ENCODE data around the gene TSPAN10. TPM values are rescaled to one million over a fixed set of nuclear protein-coding genes. Genes with fewer than 3 reads are reported as not detected.

TSPAN10 gene
- total and polyA plus RNA-seq, 2 of the 4 experiments (the other 2 are of a cell fraction): 1.4 to 4.5 TPM

- TF ChIP-seq BHLHE40 (IDR thresholded peaks at IDR 0.05; ENCODE audit: low read depth, low read length): no peak
- TF ChIP-seq, protein P1, sequence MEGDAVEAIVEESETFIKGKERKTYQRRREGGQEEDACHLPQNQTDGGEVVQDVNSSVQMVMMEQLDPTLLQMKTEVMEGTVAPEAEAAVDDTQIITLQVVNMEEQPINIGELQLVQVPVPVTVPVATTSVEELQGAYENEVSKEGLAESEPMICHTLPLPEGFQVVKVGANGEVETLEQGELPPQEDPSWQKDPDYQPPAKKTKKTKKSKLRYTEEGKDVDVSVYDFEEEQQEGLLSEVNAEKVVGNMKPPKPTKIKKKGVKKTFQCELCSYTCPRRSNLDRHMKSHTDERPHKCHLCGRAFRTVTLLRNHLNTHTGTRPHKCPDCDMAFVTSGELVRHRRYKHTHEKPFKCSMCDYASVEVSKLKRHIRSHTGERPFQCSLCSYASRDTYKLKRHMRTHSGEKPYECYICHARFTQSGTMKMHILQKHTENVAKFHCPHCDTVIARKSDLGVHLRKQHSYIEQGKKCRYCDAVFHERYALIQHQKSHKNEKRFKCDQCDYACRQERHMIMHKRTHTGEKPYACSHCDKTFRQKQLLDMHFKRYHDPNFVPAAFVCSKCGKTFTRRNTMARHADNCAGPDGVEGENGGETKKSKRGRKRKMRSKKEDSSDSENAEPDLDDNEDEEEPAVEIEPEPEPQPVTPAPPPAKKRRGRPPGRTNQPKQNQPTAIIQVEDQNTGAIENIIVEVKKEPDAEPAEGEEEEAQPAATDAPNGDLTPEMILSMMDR (conservative IDR thresholded peaks at IDR 0.05; ENCODE audit: low read depth, low read length): no peak
- TF ChIP-seq NFE2L2 (IDR thresholded peaks at IDR 0.05; ENCODE audit: low read depth, low read length): no peak
- TF ChIP-seq RFX5 (IDR thresholded peaks at IDR 0.05; ENCODE audit: low read depth, low read length): no peak
- TF ChIP-seq CHD1 (IDR thresholded peaks at IDR 0.05; ENCODE audit: low read depth, low read length): no peak
- no peak for TF ChIP-seq MAZ (IDR thresholded peaks at IDR 0.05; ENCODE audit: borderline replicate concordance, low read depth, low read length)
- TF ChIP-seq SMC3 (IDR thresholded peaks at IDR 0.05; ENCODE audit: low read depth, low read length): no peak
- 95% methylated on average over 11 of the region's 35 CpGs; no CpG with 5 or more reads in 1 of the 2 experiments for WGBS, 2 experiments (ENCODE audit: extremely low coverage in 2 of 2, insufficient read length in 1 of 2)
- Histone ChIP-seq H3K56ac (ENCODE audit: extremely low read depth, insufficient read depth, low read length) (no peak overlapping the region), H2BK5ac (ENCODE audit: low read depth, low read length, poor library complexity, severe bottlenecking) (no peak overlapping the region), H3K27ac (ENCODE audit: insufficient read depth, low read length) (no peak overlapping the region), H2AFZ (replicated peaks; ENCODE audit: low read length, poor library complexity) (no peak overlapping the region), H3K4me2 (ENCODE audit: low read depth, low read length) (no peak overlapping the region), H3K23ac (ENCODE audit: low read depth, low read length) (no peak overlapping the region), H4K20me1 (ENCODE audit: insufficient read depth, low read length) (peaks cover 79% of the 10 kb centered on the region), H3K27me3 (ENCODE audit: control insufficient read depth, insufficient read depth, low read length) (no peaks in the 10 kb centered on the region), H2BK15ac (ENCODE audit: low read depth, low read length) (no peak overlapping the region), H3K9me3 (ENCODE audit: control insufficient read depth, insufficient read depth, low read length) (no peaks in the 10 kb centered on the region), H3K18ac (ENCODE audit: low read depth, low read length) (no peak overlapping the region), H3K4me3 (ENCODE audit: insufficient read depth, low read depth, low read length) (no peak overlapping the region), H3K9ac (ENCODE audit: low read depth, low read length) (no peak overlapping the region), H3K79me1 (ENCODE audit: low read depth in 1 of 2, low read length in 2 of 2) (peaks cover 10 to 51% of the 10 kb centered on the region in 2 experiments), H3K4ac (ENCODE audit: low read depth, low read length) (no peak overlapping the region), H3K9me1 (ENCODE audit: insufficient read depth, low read length) (no peaks in the 10 kb centered on the region), H3K14ac (replicated peaks; ENCODE audit: low read depth, low read length) (no peak overlapping the region), H2AK5ac (ENCODE audit: low read depth, low read length) (no peak overlapping the region), H4K8ac (ENCODE audit: low read depth in 2 of 2, low read length in 2 of 2) (no peak overlapping the region), H2BK20ac (ENCODE audit: low read depth, low read length) (no peak overlapping the region), H3K36me3 (ENCODE audit: control insufficient read depth, insufficient read depth, low read length) (peaks cover 95% of the 10 kb centered on the region), H4K91ac (ENCODE audit: insufficient read depth, low read depth, low read length) (no peak overlapping the region), H2AK9ac (replicated peaks; ENCODE audit: low read depth, low read length, poor library complexity) (no peak overlapping the region), H3K4me1 (ENCODE audit: control insufficient read depth, insufficient read depth, low read length) (no peaks in the 10 kb centered on the region), H2BK120ac (ENCODE audit: low read depth, low read length) (no peak overlapping the region), H4K5ac (ENCODE audit: low read depth, low read length) (no peak overlapping the region)
- no TSS peak for BruUV-seq (replicated peaks)
- ChIA-PET CTCF (no interaction called here), POLR2A (ENCODE audit: unreplicated experiment) (no interaction called here)
- in situ Hi-C loops (cut with MboI; ENCODE audit: low sequenced_read_pairs) (no loop called here), intact Hi-C loops (cut with micrococcal nuclease) (no loop called here), dilution Hi-C loops (cut with HindIII; ENCODE audit: low sequenced_read_pairs, unreplicated experiment) (no loop called here)
- ATAC-seq (ENCODE audit: low read depth) (no peak), DNase-seq (no peak)
Measured at GRCh38 chr17:81693509-81694210, 56.7 kb downstream of the TSPAN10 start.
